Transverse colon (tissue), 4 donors: Measurements from ENCODE around the gene GTPBP2. TPM values are rescaled to one million over a fixed set of nuclear protein-coding genes. Genes with fewer than 3 reads are reported as not detected.

Experiments
- DNase-seq: peaks from one replicate; pipeline ENCODE4 v3.0.0-alpha.2; 2019
- H3K27ac ChIP-seq, 4 donors: fragments of 200-600 bp; sonication (generic); 2 replicates each; pipeline ENCODE4 v1.5.1; 2016 to 2018; ENCODE audit warnings: inconsistent platforms in 4 of 4
- H3K27me3 ChIP-seq: fragments of 200-600 bp; sonication (generic); 2 replicates; pipeline ENCODE4 v1.5.1; 2017; ENCODE audit warnings: inconsistent platforms
- H3K36me3 ChIP-seq, 4 donors: fragments of 200-600 bp; sonication (generic); 2 replicates each; pipeline ENCODE4 v1.5.1; 2017 to 2019; ENCODE audit warnings: inconsistent platforms in 4 of 4
- H3K4me1 ChIP-seq, 4 donors: fragments of 200-600 bp; sonication (generic); 2 replicates each; pipeline ENCODE4 v1.5.1; 2017 to 2020; ENCODE audit warnings: inconsistent platforms in 4 of 4
- H3K4me3 ChIP-seq, 4 donors: fragments of 200-600 bp; sonication (generic); 1 replicate in 1 of 4; 2 replicates in 3 of 4; pipeline versions ENCODE4 v1.5.1 to v1.6.1; 2017 to 2019; ENCODE audit warnings: inconsistent platforms in 4 of 4
- H3K9me3 ChIP-seq, 2 donors: fragments of 200-600 bp; sonication (generic); 2 replicates each; pipeline ENCODE4 v1.5.1; 2017 to 2019; ENCODE audit warnings: inconsistent platforms in 2 of 2
- EP300 ChIP-seq: sonication (generic); formaldehyde crosslinking; IDR thresholded peaks from one replicate; pipeline ENCODE4 v1.6.1; 2017; ENCODE audit warnings: antibody characterized with exemption, low read depth
- POLR2A ChIP-seq: fragments of 450-650 bp; IDR thresholded peaks from one replicate; pipeline ENCODE4 v1.6.1; 2016; ENCODE audit warnings: antibody characterized with exemption, mild to moderate bottlenecking, moderate library complexity
- POLR2AphosphoS5 ChIP-seq, 3 donors: sonication (generic); formaldehyde crosslinking; IDR thresholded peaks; one replicate each; pipeline ENCODE4 v1.6.1; 2016; ENCODE audit warnings: antibody characterized with exemption in 3 of 3
- WGBS, 2 donors: methylation state at CpG; one replicate each; pipeline ENCODE4 v1.1.5; 2018; ENCODE audit warnings: low coverage in 1 of 2; 5-methylcytosine and 5-hydroxymethylcytosine counted together
- in situ Hi-C, 4 donors: fragments of 200-750 bp; cut with MboI; loops; one replicate each; pipeline versions ENCODE4 v1.15.0 to v1.15.1; 2017; ENCODE audit warnings: low sequenced_read_pairs in 3 of 4, low pct_ligation_motif_present in 1 of 4, low pct_unique_long_range_greater_than_20kb in 1 of 4
- intact Hi-C: fragments of 100-400 bp; cut with DNase I; formaldehyde crosslinking; loops from one replicate; pipeline ENCODE4 v1.15.1; 2023; ENCODE audit warnings: low total_unique reads
- total RNA-seq, 4 donors: library from RNA; depleted of rRNA; stranded (reverse); fragments of >200 nt; gene quantifications; one replicate each; pipeline ENCODE4 v1.1.0, GENCODE V29; 2016
- TF ChIP-seq, protein P1 (sequence below), 5 experiments: fragments of 200-600 bp in 3 of 5; fragments of 450-650 bp in 2 of 5; sonication (generic) in 3 of 5; IDR thresholded peaks; 1 replicate in 2 of 5; 2 replicates in 3 of 5; pipeline ENCODE4 v1.5.1; 2016 to 2017; ENCODE audit warnings: antibody characterized with exemption in 5 of 5, inconsistent platforms in 3 of 5, mild to moderate bottlenecking in 2 of 5, moderate library complexity in 1 of 5

The GTPBP2 gene
- total RNA-seq, 4 donors from 2014 or later: 83.7 to 115 (median 86.8) TPM

DNA sequence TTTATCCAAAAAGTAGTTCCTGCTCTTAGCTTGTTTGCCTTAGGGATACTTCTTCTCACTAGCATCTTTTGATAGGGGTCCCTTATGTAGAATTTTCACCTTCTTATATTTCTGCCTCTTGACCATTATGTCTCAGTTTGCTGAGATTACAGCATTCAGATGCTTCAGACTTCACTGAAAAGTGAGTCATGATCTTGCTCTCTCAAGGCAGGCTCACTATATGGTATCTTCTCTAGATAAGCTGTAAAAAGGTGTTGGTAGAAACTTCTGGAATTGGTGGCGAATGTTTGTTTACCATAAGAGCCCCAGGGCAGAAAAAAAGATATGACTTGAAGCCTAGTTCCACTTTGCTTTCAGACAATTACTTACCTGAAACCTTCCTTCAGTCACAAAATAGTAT lies 19.7 kb downstream of the GTPBP2 start:
- no peak for DNase-seq
- Histone ChIP-seq H3K36me3 (peaks cover 0 to 11% (median 4%) of the 10 kb centered on the region in 4 donors), H3K4me3 (no peak overlapping the region), H3K27me3 (no peaks in the 10 kb centered on the region), H3K27ac (no peak overlapping the region), H3K4me1 (peaks cover 0 to 3% (median 0%) of the 10 kb centered on the region in 4 donors), H3K9me3 (no peaks in the 10 kb centered on the region)
- WGBS, 2 donors: 88 to 100% methylated on average over 1 of the region's 1 CpG
- intact Hi-C loops: no loop called here
- TF ChIP-seq, protein P1, sequence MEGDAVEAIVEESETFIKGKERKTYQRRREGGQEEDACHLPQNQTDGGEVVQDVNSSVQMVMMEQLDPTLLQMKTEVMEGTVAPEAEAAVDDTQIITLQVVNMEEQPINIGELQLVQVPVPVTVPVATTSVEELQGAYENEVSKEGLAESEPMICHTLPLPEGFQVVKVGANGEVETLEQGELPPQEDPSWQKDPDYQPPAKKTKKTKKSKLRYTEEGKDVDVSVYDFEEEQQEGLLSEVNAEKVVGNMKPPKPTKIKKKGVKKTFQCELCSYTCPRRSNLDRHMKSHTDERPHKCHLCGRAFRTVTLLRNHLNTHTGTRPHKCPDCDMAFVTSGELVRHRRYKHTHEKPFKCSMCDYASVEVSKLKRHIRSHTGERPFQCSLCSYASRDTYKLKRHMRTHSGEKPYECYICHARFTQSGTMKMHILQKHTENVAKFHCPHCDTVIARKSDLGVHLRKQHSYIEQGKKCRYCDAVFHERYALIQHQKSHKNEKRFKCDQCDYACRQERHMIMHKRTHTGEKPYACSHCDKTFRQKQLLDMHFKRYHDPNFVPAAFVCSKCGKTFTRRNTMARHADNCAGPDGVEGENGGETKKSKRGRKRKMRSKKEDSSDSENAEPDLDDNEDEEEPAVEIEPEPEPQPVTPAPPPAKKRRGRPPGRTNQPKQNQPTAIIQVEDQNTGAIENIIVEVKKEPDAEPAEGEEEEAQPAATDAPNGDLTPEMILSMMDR (IDR thresholded peaks at IDR 0.05): no peak
- TF ChIP-seq POLR2A (no peak), EP300 (no peak), POLR2AphosphoS5 (IDR thresholded peaks at IDR 0.05) (no peak)
- in situ Hi-C loops: loop anchor here in 1 of 4 donors (25.0 kb wide), 1 partner anchor 478 kb away; no protein-coding TSS in a partner anchor

DNA sequence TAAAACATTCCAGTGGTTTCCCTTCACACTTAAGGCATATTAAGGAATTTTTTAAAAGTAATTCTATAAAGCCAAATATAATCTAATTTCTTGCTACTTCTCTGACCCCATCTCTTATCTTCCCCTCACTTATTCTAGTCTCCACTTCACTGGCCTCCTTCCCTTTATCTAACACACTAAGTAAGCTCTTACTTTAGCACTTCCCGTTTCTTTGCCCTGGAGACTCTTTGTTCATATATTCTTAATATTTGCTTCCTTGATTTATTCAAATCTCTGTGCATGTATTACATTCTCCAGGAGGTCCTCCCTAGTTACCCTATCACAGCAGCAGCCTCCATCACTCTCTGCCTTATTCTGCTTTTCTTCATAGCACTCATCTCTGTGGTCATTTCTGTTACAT lies 20.3 kb downstream of the GTPBP2 start:
- in situ Hi-C loops: loop anchor here in 1 of 4 donors (25.0 kb wide), 1 partner anchor 478 kb away; no protein-coding TSS in a partner anchor
- Histone ChIP-seq H3K36me3 (peaks cover 0 to 9% (median 4%) of the 10 kb centered on the region in 4 donors), H3K27me3 (no peaks in the 10 kb centered on the region)

DNA sequence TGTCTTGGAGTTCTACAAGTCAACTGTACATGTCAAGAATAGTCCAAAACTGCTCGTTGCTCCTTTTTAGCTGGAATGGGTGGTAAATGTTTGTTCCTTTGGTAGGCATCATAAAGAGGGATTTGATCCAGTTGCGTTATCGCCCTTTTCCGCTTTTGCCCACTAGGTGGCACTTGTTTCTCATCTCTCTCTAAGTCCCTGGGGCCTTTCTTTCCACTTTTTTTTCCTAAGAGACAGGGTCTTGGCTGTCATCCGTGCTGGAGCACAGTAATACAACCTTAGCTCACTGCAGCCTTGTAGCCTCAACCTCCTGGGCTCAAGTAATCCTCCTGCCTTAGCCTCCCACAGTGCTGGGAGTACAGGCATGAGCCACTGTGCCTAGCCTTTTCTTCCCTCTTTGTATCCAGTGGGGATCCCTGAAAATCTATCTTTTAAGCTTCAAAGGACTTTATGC lies 20.7 kb downstream of the GTPBP2 start:
- in situ Hi-C loops: loop anchor here in 1 of 4 donors (25.0 kb wide), 1 partner anchor 479 kb away; no protein-coding TSS in a partner anchor
- Histone ChIP-seq H3K9me3 (no peaks in the 10 kb centered on the region), H3K27ac (no peak overlapping the region), H3K36me3 (peaks cover 0 to 9% (median 2%) of the 10 kb centered on the region in 4 donors), H3K4me3 (no peak overlapping the region), H3K27me3 (no peaks in the 10 kb centered on the region), H3K4me1 (peaks cover 0 to 3% (median 0%) of the 10 kb centered on the region in 4 donors)
- TF ChIP-seq, protein P1 (IDR thresholded peaks at IDR 0.05): peak; percentile 70 to 83 (median 78)
- TF ChIP-seq POLR2AphosphoS5 (IDR thresholded peaks at IDR 0.05): no peak
- intact Hi-C loops: no loop called here
- peak; percentile 75 for DNase-seq
- 0 to 3% methylated on average over 4 to 5 of the region's 5 CpGs for WGBS, 2 donors

More for the DNA sequence above, 20.3 kb downstream of the GTPBP2 start:
- no peaks in the 10 kb centered on the region for H3K9me3 ChIP-seq
- H3K27ac ChIP-seq: no peak overlapping the region
- WGBS, 2 donors: 63 to 88% methylated on average over 1 of the region's 1 CpG
- TF ChIP-seq POLR2AphosphoS5 (IDR thresholded peaks at IDR 0.05) (no peak), POLR2A (no peak), EP300 (no peak)
- TF ChIP-seq, protein P1 (IDR thresholded peaks at IDR 0.05): no peak
- peaks cover 0 to 3% (median 0%) of the 10 kb centered on the region in 4 donors for H3K4me1 ChIP-seq
- no peak overlapping the region for H3K4me3 ChIP-seq
- intact Hi-C loops: no loop called here
- no peak for DNase-seq

DNA sequence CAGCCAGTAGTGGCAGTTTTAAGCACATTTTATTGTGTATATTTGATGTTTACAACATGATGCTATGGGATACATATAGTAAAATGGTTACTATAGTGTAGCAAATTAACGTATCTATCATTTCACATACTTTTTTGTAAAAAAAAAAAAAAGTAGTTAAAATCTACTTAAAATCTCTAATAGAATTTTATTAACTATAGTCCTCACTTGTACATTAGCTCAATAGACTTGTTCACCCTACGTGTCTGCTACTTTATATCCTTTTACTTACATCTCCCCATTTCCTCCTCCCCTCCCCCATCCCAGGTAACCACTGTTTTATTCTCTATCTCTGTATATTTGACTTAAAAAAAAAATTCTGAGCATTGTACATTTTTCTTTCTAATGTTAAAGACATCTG lies 23.0 kb downstream of the GTPBP2 start:
- H3K27ac ChIP-seq: no peak overlapping the region
- no peaks in the 10 kb centered on the region for H3K27me3 ChIP-seq
- intact Hi-C loops (no loop called here), in situ Hi-C loops (loop anchor here in 1 of 4 donors (25.0 kb wide), 1 partner anchor 481 kb away; no protein-coding TSS in a partner anchor)
- 89% methylated on average over 2 of the region's 2 CpGs for WGBS, 2 donors
- H3K4me3 ChIP-seq: no peak overlapping the region
- peaks cover 0 to 3% (median 0%) of the 10 kb centered on the region in 4 donors for H3K4me1 ChIP-seq
- peaks cover 0 to 31% (median 8%) of the 10 kb centered on the region in 4 donors for H3K36me3 ChIP-seq
- no peaks in the 10 kb centered on the region for H3K9me3 ChIP-seq
- TF ChIP-seq POLR2AphosphoS5 (IDR thresholded peaks at IDR 0.05): no peak
- no peak for TF ChIP-seq POLR2A
- TF ChIP-seq EP300: no peak
- TF ChIP-seq, protein P1 (IDR thresholded peaks at IDR 0.05): no peak
- no peak for DNase-seq
